Karpas-422 (cell line): Measurements from ENCODE around the gene TSHZ2. TPM values are rescaled to one million over a fixed set of nuclear protein-coding genes. Genes with fewer than 3 reads are reported as not detected.

Experiments
- DNase-seq: peaks from one replicate; pipeline ENCODE4 v3.0.0-alpha.2; 2015
- H2AFZ ChIP-seq: fragments of 200-600 bp; sonication (generic); 2 replicates; pipeline ENCODE4 v1.6.1; 2014; ENCODE audit warnings: antibody characterized with exemption, low read length, mixed read lengths
- H3K27ac ChIP-seq: fragments of 200-600 bp; sonication (generic); 2 replicates; pipeline ENCODE4 v1.5.1; 2014; ENCODE audit warnings: mild to moderate bottlenecking, low read length, moderate library complexity
- H3K27me3 ChIP-seq: fragments of 200-600 bp; sonication (generic); 2 replicates; pipeline ENCODE4 v1.6.1; 2014; ENCODE audit warnings: low read length, mixed read lengths
- H3K36me3 ChIP-seq: fragments of 200-600 bp; sonication (generic); 2 replicates; pipeline ENCODE4 v1.6.1; 2014; ENCODE audit warnings: low read length, mixed read lengths; ENCODE audit not compliant: insufficient read depth
- H3K4me1 ChIP-seq: fragments of 200-600 bp; sonication (generic); 2 replicates; pipeline ENCODE4 v1.6.1; 2014; ENCODE audit warnings: mild to moderate bottlenecking, low read length, mixed read lengths
- H3K4me2 ChIP-seq: fragments of 200-600 bp; sonication (generic); 2 replicates; pipeline ENCODE4 v1.6.1; 2014; ENCODE audit warnings: low read length, low read depth, mild to moderate bottlenecking; ENCODE audit not compliant: poor library complexity, severe bottlenecking
- H3K4me3 ChIP-seq: fragments of 200-600 bp; sonication (generic); 2 replicates; pipeline ENCODE4 v1.5.1; 2014; ENCODE audit warnings: mild to moderate bottlenecking, antibody characterized with exemption, low read length, mixed read lengths
- H3K79me2 ChIP-seq: fragments of 200-600 bp; sonication (generic); 2 replicates; pipeline ENCODE4 v1.6.1; 2014; ENCODE audit warnings: mild to moderate bottlenecking, low read length, mixed read lengths
- H3K9ac ChIP-seq: fragments of 200-600 bp; sonication (generic); 2 replicates; pipeline ENCODE4 v1.6.0; 2014; ENCODE audit warnings: low read length
- H3K9me2 ChIP-seq: fragments of 200-600 bp; sonication (generic), shearing (Covaris generic); replicated peaks from 2 replicates; pipeline ENCODE4 v1.6.0; 2014; ENCODE audit warnings: mild to moderate bottlenecking, low read length, moderate library complexity; ENCODE audit not compliant: insufficient read depth
- H3K9me3 ChIP-seq: fragments of 300-700, 200-600 bp; sonication (generic); 2 replicates; pipeline ENCODE4 v1.6.1; 2014; ENCODE audit warnings: low read length, mixed read lengths
- H4K20me1 ChIP-seq: fragments of 200-600 bp; sonication (generic); 2 replicates; pipeline ENCODE4 v1.6.1; 2014; ENCODE audit warnings: mild to moderate bottlenecking, antibody characterized with exemption, low read length, low read depth; ENCODE audit not compliant: insufficient read depth
- total RNA-seq: library from RNA; depleted of rRNA; stranded (reverse); fragments of >200 nt; shearing (Covaris generic); gene quantifications from 2 replicates; pipeline ENCODE4 v1.2.3, GENCODE V29; 2014; ENCODE audit warnings: low replicate concordance

TSHZ2 gene
- total RNA-seq, 1 experiment from 2014 or later, result not detected

DNA sequence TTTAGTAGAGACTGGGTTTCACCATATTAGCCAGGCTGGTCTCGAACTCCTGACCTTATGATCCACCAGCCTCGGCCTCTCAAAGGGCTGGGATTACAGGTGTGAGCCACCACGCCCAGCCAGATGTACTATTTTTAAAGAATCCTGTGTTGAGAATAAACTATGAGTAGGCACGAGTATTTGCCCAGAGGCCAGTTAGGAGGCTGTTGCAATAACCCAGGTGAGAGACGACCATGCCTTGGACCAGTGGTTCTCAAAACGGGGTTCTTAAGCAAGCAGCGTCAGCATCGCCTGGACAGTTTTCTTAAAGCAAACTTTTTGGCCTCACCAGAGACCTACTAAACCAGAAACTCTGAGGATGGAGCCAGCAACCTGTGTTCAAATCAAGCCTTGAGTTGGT is 362.7 kb downstream of the TSHZ2 start:
- Histone ChIP-seq H3K9me2 (no peaks in the 10 kb centered on the region), H3K9me3 (peaks cover 3% of the 10 kb centered on the region; the same call in 1 of the 2 replicates), H3K79me2 (no peaks in the 10 kb centered on the region), H3K36me3 (no peaks in the 10 kb centered on the region), H4K20me1 (no peaks in the 10 kb centered on the region), H3K27ac (no peak overlapping the region), H3K4me2 (no peak overlapping the region), H3K9ac (no peak overlapping the region), H3K27me3 (no peaks in the 10 kb centered on the region), H3K4me1 (no peaks in the 10 kb centered on the region), H3K4me3 (no peak overlapping the region), H2AFZ (no peak overlapping the region)
- DNase-seq, result no peak

DNA sequence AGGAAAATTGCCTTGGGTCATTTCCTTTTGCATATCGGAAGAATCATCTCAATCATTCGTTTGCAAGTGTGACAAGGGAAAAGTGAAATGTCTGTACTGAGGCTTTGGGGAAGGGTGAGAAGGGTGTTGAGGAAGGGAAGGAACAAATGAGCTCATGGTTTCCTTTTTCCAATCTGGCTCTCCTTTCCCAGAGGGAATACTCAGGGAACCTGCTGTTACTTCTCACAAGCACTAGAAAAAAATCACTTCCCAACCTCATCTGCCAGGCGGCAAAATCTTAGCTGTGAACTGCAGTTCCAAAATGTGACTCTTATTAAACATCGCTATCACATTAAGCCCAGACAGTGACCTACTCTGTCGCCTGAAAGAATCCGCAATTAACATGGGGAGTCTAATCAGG is 363.4 kb downstream of the TSHZ2 start:
- H3K4me3 ChIP-seq, result no peak overlapping the region
- no peaks in the 10 kb centered on the region for H3K36me3 ChIP-seq
- H3K79me2 ChIP-seq, result no peaks in the 10 kb centered on the region
- H4K20me1 ChIP-seq, result no peaks in the 10 kb centered on the region
- no peaks in the 10 kb centered on the region for H3K4me1 ChIP-seq
- H3K4me2 ChIP-seq, result no peak overlapping the region
- no peak overlapping the region for H3K9ac ChIP-seq
- peaks cover 3% of the 10 kb centered on the region; the same call in 1 of the 2 replicates for H3K9me3 ChIP-seq
- no peak overlapping the region for H2AFZ ChIP-seq
- no peaks in the 10 kb centered on the region for H3K9me2 ChIP-seq
- H3K27ac ChIP-seq, result no peak overlapping the region
- DNase-seq, result no peak
- H3K27me3 ChIP-seq, result no peaks in the 10 kb centered on the region

DNA sequence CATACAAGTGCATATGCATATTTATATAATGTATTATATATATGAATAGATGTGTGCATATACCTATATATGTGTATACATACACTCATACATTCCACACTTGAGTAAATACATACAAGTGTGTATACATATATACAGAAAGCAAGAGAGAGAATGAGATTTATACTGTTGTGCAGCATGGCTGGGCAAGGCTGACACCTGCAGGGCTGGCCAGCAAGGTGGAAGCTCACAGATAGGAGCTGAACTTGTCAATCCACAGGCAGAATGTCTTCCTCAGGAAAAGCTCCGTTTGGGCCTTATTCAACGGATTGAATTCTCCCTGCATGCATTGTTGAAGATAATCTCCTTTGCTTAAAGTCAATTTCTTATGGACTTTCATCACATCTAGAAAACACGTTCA is 364.7 kb downstream of the TSHZ2 start:
- Histone ChIP-seq H3K9me3 (peaks cover 3% of the 10 kb centered on the region; the same call in 1 of the 2 replicates), H4K20me1 (no peaks in the 10 kb centered on the region), H3K4me3 (no peak overlapping the region), H3K9me2 (no peaks in the 10 kb centered on the region), H2AFZ (no peak overlapping the region), H3K27ac (no peak overlapping the region), H3K4me1 (no peaks in the 10 kb centered on the region), H3K9ac (no peak overlapping the region), H3K27me3 (no peaks in the 10 kb centered on the region), H3K36me3 (no peaks in the 10 kb centered on the region), H3K79me2 (no peaks in the 10 kb centered on the region), H3K4me2 (no peak overlapping the region)
- DNase-seq, result no peak

DNA sequence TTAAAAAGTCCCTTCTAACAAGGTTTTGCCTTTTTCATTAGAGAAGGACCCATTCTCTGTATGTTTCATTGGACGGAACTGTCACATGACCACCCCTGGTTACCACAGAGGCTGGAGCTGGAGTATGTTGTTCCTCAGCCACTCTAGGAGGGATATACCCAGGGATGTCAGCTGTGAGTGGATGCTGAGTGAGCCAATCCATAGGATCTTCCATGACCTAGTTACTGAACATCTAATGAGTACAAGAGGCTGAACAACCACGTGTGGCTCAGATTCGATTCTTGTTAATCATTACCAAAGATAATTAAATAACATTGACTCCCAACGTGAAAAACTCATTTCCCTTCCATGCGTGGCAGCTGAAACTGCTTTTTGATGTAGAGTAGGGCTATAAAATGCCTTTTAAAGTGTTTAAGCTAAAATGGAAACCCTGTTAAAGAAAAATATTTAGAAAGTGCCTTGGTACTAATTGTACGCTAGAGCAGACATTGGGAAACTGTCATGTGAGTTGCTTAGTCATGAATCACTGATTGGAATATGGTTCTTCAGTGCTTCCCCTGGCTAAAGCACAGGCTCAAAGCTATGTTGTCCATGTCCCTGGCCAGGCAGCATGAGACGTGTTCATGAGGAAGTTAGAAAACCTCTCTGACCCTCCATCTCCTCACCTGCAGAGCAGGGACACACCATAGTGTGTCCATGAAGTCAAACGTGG is 365.4 kb downstream of the TSHZ2 start:
- H4K20me1 ChIP-seq, result no peaks in the 10 kb centered on the region
- H3K27me3 ChIP-seq, result no peaks in the 10 kb centered on the region
- H3K9me3 ChIP-seq, result peaks cover 3% of the 10 kb centered on the region; the same call in 1 of the 2 replicates
- no peaks in the 10 kb centered on the region for H3K4me1 ChIP-seq
- H3K79me2 ChIP-seq, result no peaks in the 10 kb centered on the region
- no peak overlapping the region for H3K27ac ChIP-seq
- no peak overlapping the region for H3K4me3 ChIP-seq
- H3K9ac ChIP-seq, result no peak overlapping the region
- DNase-seq, result no peak
- no peak overlapping the region for H2AFZ ChIP-seq
- H3K4me2 ChIP-seq, result no peak overlapping the region
- H3K36me3 ChIP-seq, result no peaks in the 10 kb centered on the region
- H3K9me2 ChIP-seq, result no peaks in the 10 kb centered on the region

DNA sequence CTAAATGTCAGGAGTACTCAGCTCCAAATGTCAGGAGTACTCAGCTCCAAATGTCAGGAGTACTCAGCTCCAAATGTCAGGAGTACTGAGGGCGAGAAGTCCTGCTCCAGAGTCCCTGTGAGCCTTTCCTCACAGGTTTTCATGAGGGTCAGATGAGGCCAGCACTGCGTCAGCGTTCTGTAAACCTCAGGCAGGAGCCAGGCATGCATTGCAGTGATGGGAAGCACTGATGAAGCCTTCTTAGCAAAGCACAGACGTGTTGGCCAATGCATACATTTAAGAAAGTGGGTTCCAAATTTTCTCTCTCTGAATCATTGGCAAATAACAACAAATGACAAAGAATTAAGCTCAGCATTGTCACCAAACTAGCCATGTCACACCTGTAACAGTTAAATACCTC is 366.6 kb downstream of the TSHZ2 start:
- H3K27me3 ChIP-seq, result no peaks in the 10 kb centered on the region
- H3K9me3 ChIP-seq, result peaks cover 9% of the 10 kb centered on the region; the same call in 1 of the 2 replicates
- no peak overlapping the region for H2AFZ ChIP-seq
- H3K9ac ChIP-seq, result no peak overlapping the region
- no peaks in the 10 kb centered on the region for H3K9me2 ChIP-seq
- DNase-seq, result no peak
- H3K79me2 ChIP-seq, result no peaks in the 10 kb centered on the region
- no peak overlapping the region for H3K4me3 ChIP-seq
- H4K20me1 ChIP-seq, result no peaks in the 10 kb centered on the region
- no peak overlapping the region for H3K27ac ChIP-seq
- no peaks in the 10 kb centered on the region for H3K36me3 ChIP-seq
- H3K4me1 ChIP-seq, result no peaks in the 10 kb centered on the region
- H3K4me2 ChIP-seq, result no peak overlapping the region

DNA sequence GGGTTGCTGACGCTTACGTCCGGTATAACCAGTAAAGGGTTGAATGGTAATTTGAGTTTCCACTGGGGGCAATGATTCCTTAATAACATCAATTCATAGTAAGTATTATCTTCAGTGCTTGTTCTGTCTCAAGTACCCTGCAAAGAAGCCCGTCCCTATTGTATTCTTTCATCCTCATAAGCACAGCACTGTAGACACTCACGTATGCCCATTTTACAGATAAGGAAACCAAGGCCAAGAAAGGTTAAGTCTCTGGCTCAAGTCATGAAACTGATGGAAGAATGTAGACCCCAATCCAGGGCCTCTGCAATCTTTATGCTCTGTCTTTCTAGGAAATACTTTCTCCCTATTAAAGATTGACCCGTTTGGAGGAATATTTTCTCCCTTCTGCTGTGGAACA is 370.3 kb downstream of the TSHZ2 start:
- Histone ChIP-seq H3K4me1 (no peaks in the 10 kb centered on the region), H3K4me2 (no peak overlapping the region), H3K27me3 (no peaks in the 10 kb centered on the region), H3K27ac (no peak overlapping the region), H3K9me3 (peaks cover 21% of the 10 kb centered on the region), H3K4me3 (no peak overlapping the region), H4K20me1 (no peaks in the 10 kb centered on the region), H2AFZ (no peak overlapping the region), H3K79me2 (no peaks in the 10 kb centered on the region), H3K36me3 (no peaks in the 10 kb centered on the region), H3K9me2 (no peaks in the 10 kb centered on the region), H3K9ac (no peak overlapping the region)
- DNase-seq, result no peak

DNA sequence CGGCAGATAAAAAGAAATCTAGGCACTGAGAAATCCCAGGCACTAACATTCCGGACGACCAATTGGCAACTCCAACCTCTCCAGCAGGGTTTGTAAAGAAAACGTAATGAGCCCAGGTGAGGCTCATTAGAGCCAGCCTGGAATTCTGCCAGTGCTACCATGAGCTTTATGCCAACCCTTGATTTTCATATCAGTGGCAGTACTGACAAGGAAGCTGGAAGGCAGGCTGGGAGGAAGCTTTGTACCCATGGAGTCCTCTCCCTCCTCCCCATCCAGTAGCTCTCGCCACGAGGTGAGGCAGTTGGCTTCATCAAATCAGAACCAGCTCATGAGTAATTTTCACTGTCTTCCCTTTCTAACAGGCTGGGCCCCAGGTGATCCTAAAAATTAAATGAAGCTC is 371.3 kb downstream of the TSHZ2 start:
- no peaks in the 10 kb centered on the region for H3K9me2 ChIP-seq
- H3K9me3 ChIP-seq, result peaks cover 25% of the 10 kb centered on the region
- H3K4me3 ChIP-seq, result no peak overlapping the region
- H2AFZ ChIP-seq, result no peak overlapping the region
- no peaks in the 10 kb centered on the region for H4K20me1 ChIP-seq
- no peaks in the 10 kb centered on the region for H3K36me3 ChIP-seq
- no peak overlapping the region for H3K27ac ChIP-seq
- no peaks in the 10 kb centered on the region for H3K4me1 ChIP-seq
- no peak overlapping the region for H3K4me2 ChIP-seq
- no peaks in the 10 kb centered on the region for H3K79me2 ChIP-seq
- H3K9ac ChIP-seq, result no peak overlapping the region
- no peaks in the 10 kb centered on the region for H3K27me3 ChIP-seq
- no peak for DNase-seq

DNA sequence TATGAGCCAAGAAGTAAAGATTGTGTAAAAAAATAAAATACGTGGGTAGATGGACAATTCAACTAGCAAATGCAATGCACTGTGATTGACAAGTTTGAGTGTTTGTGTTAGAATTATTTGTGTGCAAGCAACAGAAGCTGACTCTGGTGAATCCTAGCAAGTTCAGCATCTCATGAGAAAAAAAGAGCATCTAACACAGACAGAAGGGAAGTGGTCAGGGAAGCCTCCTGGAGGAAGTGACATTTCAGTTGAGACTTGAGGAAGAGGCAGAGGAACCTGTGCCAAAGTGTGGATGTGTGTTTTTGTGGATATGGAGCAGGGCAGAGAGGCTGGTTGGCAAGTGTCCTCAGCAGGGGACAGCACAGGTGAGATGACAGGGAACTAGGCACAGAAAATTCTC is 372.7 kb downstream of the TSHZ2 start:
- H3K4me3 ChIP-seq, result no peak overlapping the region
- H3K9me3 ChIP-seq, result peaks cover 25% of the 10 kb centered on the region
- no peak overlapping the region for H3K4me2 ChIP-seq
- no peaks in the 10 kb centered on the region for H3K4me1 ChIP-seq
- no peak overlapping the region for H3K27ac ChIP-seq
- no peaks in the 10 kb centered on the region for H4K20me1 ChIP-seq
- H3K79me2 ChIP-seq, result no peaks in the 10 kb centered on the region
- no peaks in the 10 kb centered on the region for H3K27me3 ChIP-seq
- no peaks in the 10 kb centered on the region for H3K9me2 ChIP-seq
- H3K36me3 ChIP-seq, result no peaks in the 10 kb centered on the region
- H3K9ac ChIP-seq, result no peak overlapping the region
- H2AFZ ChIP-seq, result no peak overlapping the region
- DNase-seq, result no peak
